ENCODE results near the gene CDH8. TPM values are rescaled to one million over a fixed set of nuclear protein-coding genes. Genes with fewer than 3 reads are reported as not detected.

CDH8 gene
- total RNA-seq, 1 experiment from 2014 or later, result 0.42 TPM

DNA sequence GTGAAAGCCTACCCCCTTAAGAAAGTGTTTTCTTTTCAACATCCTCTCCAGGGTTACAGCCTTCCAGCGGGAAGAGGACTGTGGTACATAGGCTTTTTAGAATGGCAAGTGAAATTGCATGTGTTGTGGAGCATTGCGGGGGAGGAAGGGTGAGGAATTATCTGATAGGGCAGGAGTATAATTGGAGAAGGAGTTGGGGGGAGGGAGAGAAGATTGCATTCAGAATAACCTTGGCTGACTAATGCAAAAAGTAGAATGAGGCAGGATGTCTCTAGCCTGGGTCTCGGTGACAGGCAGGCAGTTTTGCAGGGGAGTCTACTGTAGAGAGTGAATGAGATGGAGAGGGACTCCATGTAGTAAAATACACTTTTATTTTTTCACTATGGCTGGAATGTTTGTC is 2.4 kb upstream of the CDH8 start:
- no TSS peak for BruUV-seq (replicated peaks)
- peaks cover 7% of the 10 kb centered on the region for H3K4me1 Mint-ChIP-seq (ENCODE audit: insufficient read depth, unreplicated experiment)

DNA sequence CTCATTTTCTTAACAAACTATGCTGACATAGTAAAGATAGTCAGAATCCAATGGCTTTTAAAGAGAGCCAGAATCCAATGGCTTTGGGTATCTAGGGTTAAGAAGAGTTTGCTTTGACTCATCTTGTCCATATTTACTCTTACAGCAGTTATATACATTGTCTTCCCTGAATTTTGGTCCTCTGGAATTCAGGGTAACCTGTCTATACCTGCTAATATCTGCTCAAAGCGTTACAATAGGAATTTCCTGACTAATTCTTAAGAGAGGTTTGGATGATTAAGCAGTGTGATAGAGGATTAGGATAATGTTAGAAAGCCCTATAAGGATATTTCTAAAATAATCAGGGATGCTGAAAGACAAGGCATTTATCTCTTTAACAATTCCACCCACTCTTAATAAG is 2.0 kb upstream of the CDH8 start:
- intact Hi-C loops (cut with micrococcal nuclease), result no loop called here
- Mint-ChIP-seq H3K9me3 (ENCODE audit: unreplicated experiment) (no peaks in the 10 kb centered on the region), H3K36me3 (ENCODE audit: insufficient read depth, unreplicated experiment) (no peaks in the 10 kb centered on the region), H3K4me1 (ENCODE audit: insufficient read depth, unreplicated experiment) (peaks cover 8% of the 10 kb centered on the region), H3K27me3 (ENCODE audit: insufficient read depth, unreplicated experiment) (peaks cover 67% of the 10 kb centered on the region), H3K27ac (ENCODE audit: low read depth, unreplicated experiment) (no peak overlapping the region), H3K4me3 (ENCODE audit: unreplicated experiment) (no peak overlapping the region)
- BruUV-seq (replicated peaks), result no TSS peak
- ChIA-PET POLR2A (no interaction called here), CTCF (no interaction called here)
- TF ChIP-seq, protein P1, sequence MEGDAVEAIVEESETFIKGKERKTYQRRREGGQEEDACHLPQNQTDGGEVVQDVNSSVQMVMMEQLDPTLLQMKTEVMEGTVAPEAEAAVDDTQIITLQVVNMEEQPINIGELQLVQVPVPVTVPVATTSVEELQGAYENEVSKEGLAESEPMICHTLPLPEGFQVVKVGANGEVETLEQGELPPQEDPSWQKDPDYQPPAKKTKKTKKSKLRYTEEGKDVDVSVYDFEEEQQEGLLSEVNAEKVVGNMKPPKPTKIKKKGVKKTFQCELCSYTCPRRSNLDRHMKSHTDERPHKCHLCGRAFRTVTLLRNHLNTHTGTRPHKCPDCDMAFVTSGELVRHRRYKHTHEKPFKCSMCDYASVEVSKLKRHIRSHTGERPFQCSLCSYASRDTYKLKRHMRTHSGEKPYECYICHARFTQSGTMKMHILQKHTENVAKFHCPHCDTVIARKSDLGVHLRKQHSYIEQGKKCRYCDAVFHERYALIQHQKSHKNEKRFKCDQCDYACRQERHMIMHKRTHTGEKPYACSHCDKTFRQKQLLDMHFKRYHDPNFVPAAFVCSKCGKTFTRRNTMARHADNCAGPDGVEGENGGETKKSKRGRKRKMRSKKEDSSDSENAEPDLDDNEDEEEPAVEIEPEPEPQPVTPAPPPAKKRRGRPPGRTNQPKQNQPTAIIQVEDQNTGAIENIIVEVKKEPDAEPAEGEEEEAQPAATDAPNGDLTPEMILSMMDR (IDR thresholded peaks at IDR 0.05; ENCODE audit: unreplicated experiment), result no peak
- DNase-seq (ENCODE audit: unreplicated experiment), result no peak

More for the DNA sequence above, 2.4 kb upstream of the CDH8 start:
- ChIA-PET CTCF (no interaction called here), POLR2A (no interaction called here)
- peaks cover 67% of the 10 kb centered on the region for H3K27me3 Mint-ChIP-seq (ENCODE audit: insufficient read depth, unreplicated experiment)
- no peaks in the 10 kb centered on the region for H3K36me3 Mint-ChIP-seq (ENCODE audit: insufficient read depth, unreplicated experiment)
- H3K27ac Mint-ChIP-seq (ENCODE audit: low read depth, unreplicated experiment), result no peak overlapping the region
- no peak for DNase-seq (ENCODE audit: unreplicated experiment)
- H3K4me3 Mint-ChIP-seq (ENCODE audit: unreplicated experiment), result no peak overlapping the region
- H3K9me3 Mint-ChIP-seq (ENCODE audit: unreplicated experiment), result no peaks in the 10 kb centered on the region
- TF ChIP-seq, protein P1 (IDR thresholded peaks at IDR 0.05; ENCODE audit: unreplicated experiment), result no peak
- intact Hi-C loops (cut with micrococcal nuclease), result no loop called here

DNA sequence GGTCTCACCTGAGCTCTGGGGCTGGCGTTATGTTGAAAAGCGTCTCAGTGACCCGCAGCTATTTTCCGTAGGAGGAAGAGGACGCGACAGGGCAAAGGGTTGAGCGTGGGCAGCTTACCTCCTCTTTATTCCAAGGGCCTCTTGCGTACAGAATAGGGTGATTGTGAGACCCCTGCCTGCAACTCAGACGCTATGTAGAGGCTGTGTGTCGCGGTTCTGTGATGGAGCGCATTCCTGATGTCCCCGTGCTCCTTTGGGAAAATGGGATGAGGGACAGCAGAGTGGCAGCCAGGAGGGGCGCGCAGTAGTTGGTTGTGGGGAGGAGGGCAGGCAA is 531 bp upstream of the CDH8 start:
- ChIA-PET CTCF (interaction anchor here (0.5 kb wide), 1 partner anchor 854 kb away, joined by 3 read pairs; no protein-coding TSS in a partner anchor), POLR2A (no interaction called here)
- no peak overlapping the region for H3K4me3 Mint-ChIP-seq (ENCODE audit: unreplicated experiment)
- H3K27ac Mint-ChIP-seq (ENCODE audit: low read depth, unreplicated experiment), result no peak overlapping the region
- TF ChIP-seq, protein P1 (IDR thresholded peaks at IDR 0.05; ENCODE audit: unreplicated experiment), result no peak
- no TSS peak for BruUV-seq (replicated peaks)
- no peak for DNase-seq (ENCODE audit: unreplicated experiment)
- intact Hi-C loops (cut with micrococcal nuclease), result no loop called here
- H3K4me1 Mint-ChIP-seq (ENCODE audit: insufficient read depth, unreplicated experiment), result peaks cover 8% of the 10 kb centered on the region
- H3K36me3 Mint-ChIP-seq (ENCODE audit: insufficient read depth, unreplicated experiment), result no peaks in the 10 kb centered on the region
- no peaks in the 10 kb centered on the region for H3K9me3 Mint-ChIP-seq (ENCODE audit: unreplicated experiment)
- peaks cover 74% of the 10 kb centered on the region for H3K27me3 Mint-ChIP-seq (ENCODE audit: insufficient read depth, unreplicated experiment)

DNA sequence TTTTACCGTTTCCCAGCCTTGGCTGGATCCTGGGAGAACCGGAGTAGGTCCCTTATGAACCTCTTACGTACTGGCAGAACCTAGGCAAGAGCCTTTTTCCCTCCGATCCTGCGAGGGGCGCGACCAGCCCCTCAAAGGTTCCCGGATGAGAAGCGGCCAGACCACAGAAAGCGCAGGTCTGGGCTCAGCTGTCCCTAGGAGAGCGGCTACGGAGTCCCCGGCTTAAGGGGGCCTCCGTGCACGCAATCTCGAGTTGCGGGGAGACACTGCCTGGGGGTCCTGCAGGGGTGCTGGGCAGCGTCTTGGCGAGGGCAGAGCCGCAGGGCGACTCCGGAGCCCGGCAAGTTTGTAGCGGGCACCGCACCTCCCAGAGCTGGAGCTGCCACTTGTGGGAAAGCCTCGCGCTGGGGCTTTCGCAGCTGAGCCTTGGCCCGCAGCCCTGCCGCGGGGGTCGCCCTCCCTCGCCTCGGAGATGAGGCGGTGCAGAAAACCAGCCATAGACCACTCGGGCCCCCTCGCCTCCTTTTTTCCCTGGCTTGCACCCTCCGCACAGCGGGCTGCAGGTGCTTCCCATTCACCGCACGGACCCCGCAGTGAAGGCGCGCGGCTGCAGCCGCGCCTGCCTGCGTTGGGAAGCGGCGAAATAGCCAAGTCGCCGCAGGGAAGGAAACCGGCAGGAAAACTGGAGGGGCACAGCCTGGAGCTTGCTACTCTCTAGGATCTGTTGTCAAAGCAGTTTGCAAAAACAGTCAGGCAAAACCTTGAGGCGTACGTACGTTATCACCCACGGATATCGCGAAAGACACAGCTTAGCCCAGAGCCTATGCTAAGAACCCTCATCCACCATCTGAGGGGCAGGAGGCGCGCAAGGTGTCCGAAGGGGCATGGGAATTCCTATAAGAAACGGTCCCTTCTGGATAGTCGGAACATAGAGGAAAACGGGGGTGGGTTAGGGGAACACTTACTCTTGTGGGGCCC is 834 bp downstream of the CDH8 start:
- Mint-ChIP-seq H3K9me3 (ENCODE audit: unreplicated experiment) (no peaks in the 10 kb centered on the region), H3K36me3 (ENCODE audit: insufficient read depth, unreplicated experiment) (no peaks in the 10 kb centered on the region), H3K27ac (ENCODE audit: low read depth, unreplicated experiment) (no peak overlapping the region), H3K4me1 (ENCODE audit: insufficient read depth, unreplicated experiment) (peaks cover 8% of the 10 kb centered on the region), H3K27me3 (ENCODE audit: insufficient read depth, unreplicated experiment) (peaks cover 74% of the 10 kb centered on the region), H3K4me3 (ENCODE audit: unreplicated experiment) (no peak overlapping the region)
- ChIA-PET CTCF (interaction anchor here (0.8 to 1.0 kb wide), 2 partner anchors 15 to 219 kb away, joined by 3 to 4 read pairs; no protein-coding TSS in a partner anchor), POLR2A (no interaction called here)
- DNase-seq (ENCODE audit: unreplicated experiment), result no peak
- intact Hi-C loops (cut with micrococcal nuclease), result no loop called here
- no TSS peak for BruUV-seq (replicated peaks)
- TF ChIP-seq, protein P1 (IDR thresholded peaks at IDR 0.05; ENCODE audit: unreplicated experiment), result no peak
